ENCODE data around the gene UVRAG. TPM values are rescaled to one million over a fixed set of nuclear protein-coding genes. Genes with fewer than 3 reads are reported as not detected.

The UVRAG gene
- total and polyA plus RNA-seq, 2 of the 4 experiments (the other 2 are of a cell fraction) = 5.6 to 10.9 TPM

DNA sequence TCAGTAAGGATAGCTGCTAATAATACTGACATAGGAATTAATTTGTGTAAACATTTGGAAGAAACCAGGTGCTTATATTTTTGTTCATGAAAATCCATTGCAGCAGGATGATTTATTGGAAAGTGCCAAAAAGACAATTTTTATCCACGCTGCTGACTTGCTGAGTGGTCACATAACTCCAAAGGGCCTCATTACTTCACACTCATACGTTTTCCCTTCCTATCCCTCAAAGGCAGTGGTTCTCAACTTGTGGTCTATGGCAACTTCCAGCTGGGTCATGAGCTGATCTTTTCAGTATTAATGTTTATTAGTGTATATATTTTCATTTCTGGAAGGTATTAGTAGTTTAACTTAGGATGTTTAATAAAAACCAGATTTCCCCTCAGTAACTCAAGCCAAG lies 178.1 kb downstream of the UVRAG start:
- no peak overlapping the region for H3K56ac ChIP-seq (ENCODE audit: extremely low read depth, insufficient read depth, low read length)
- no peaks in the 10 kb centered on the region for H4K20me1 ChIP-seq (ENCODE audit: insufficient read depth, low read length)
- no peak overlapping the region for H3K14ac ChIP-seq (replicated peaks; ENCODE audit: low read depth, low read length)
- no peak overlapping the region for H2AK9ac ChIP-seq (replicated peaks; ENCODE audit: low read depth, low read length, poor library complexity)
- no peak overlapping the region for H3K18ac ChIP-seq (ENCODE audit: low read depth, low read length)
- no peak overlapping the region for H2BK20ac ChIP-seq (ENCODE audit: low read depth, low read length)
- no peak for DNase-seq
- no peak overlapping the region for H4K91ac ChIP-seq (ENCODE audit: insufficient read depth, low read depth, low read length)
- H3K4me2 ChIP-seq (ENCODE audit: low read depth, low read length) = no peak overlapping the region
- intact Hi-C loops (cut with micrococcal nuclease) = no loop called here
- no peak overlapping the region for H2BK5ac ChIP-seq (ENCODE audit: low read depth, low read length, poor library complexity, severe bottlenecking)
- no peaks in the 10 kb centered on the region for H3K9me3 ChIP-seq (ENCODE audit: control insufficient read depth, insufficient read depth, low read length)
- H3K9ac ChIP-seq (ENCODE audit: low read depth, low read length) = no peak overlapping the region
- dilution Hi-C loops (cut with HindIII; ENCODE audit: low sequenced_read_pairs, unreplicated experiment) = no loop called here
- ChIA-PET CTCF (interaction anchor here (0.6 kb wide), 1 partner anchor 43 kb away, joined by 3 read pairs; no protein-coding TSS in a partner anchor), POLR2A (ENCODE audit: unreplicated experiment) (no interaction called here)
- H3K4me3 ChIP-seq (ENCODE audit: insufficient read depth, low read depth, low read length) = no peak overlapping the region
- no peak overlapping the region for H2AFZ ChIP-seq (replicated peaks; ENCODE audit: low read length, poor library complexity)
- ATAC-seq (ENCODE audit: low read depth) = no peak
- no peak overlapping the region for H4K5ac ChIP-seq (ENCODE audit: low read depth, low read length)
- in situ Hi-C loops (cut with MboI; ENCODE audit: low sequenced_read_pairs) = no loop called here
- H3K27me3 ChIP-seq (ENCODE audit: control insufficient read depth, insufficient read depth, low read length) = no peaks in the 10 kb centered on the region
- no peak overlapping the region for H2BK120ac ChIP-seq (ENCODE audit: low read depth, low read length)
- H2BK15ac ChIP-seq (ENCODE audit: low read depth, low read length) = no peak overlapping the region
- peaks cover 0 to 2% of the 10 kb centered on the region in 2 experiments; a peak in 1 of 4 replicates for H3K79me1 ChIP-seq (ENCODE audit: low read depth in 1 of 2, low read length in 2 of 2)
- H4K8ac ChIP-seq (ENCODE audit: low read depth in 2 of 2, low read length in 2 of 2) = no peak overlapping the region
- TF ChIP-seq RFX5 (IDR thresholded peaks at IDR 0.05; ENCODE audit: low read depth, low read length) = no peak
- TF ChIP-seq, protein P1, sequence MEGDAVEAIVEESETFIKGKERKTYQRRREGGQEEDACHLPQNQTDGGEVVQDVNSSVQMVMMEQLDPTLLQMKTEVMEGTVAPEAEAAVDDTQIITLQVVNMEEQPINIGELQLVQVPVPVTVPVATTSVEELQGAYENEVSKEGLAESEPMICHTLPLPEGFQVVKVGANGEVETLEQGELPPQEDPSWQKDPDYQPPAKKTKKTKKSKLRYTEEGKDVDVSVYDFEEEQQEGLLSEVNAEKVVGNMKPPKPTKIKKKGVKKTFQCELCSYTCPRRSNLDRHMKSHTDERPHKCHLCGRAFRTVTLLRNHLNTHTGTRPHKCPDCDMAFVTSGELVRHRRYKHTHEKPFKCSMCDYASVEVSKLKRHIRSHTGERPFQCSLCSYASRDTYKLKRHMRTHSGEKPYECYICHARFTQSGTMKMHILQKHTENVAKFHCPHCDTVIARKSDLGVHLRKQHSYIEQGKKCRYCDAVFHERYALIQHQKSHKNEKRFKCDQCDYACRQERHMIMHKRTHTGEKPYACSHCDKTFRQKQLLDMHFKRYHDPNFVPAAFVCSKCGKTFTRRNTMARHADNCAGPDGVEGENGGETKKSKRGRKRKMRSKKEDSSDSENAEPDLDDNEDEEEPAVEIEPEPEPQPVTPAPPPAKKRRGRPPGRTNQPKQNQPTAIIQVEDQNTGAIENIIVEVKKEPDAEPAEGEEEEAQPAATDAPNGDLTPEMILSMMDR (conservative IDR thresholded peaks at IDR 0.05; ENCODE audit: low read depth, low read length) = no peak
- no peak for TF ChIP-seq MAFK (IDR thresholded peaks at IDR 0.05; ENCODE audit: low read depth, low read length)
- TF ChIP-seq POLR2A (IDR thresholded peaks at IDR 0.05; ENCODE audit: low read depth, low read length) = no peak
- no peak for TF ChIP-seq CEBPB (IDR thresholded peaks at IDR 0.05; ENCODE audit: low read depth, low read length)
- no peak for TF ChIP-seq SMC3 (IDR thresholded peaks at IDR 0.05; ENCODE audit: low read depth, low read length)
- no peak for TF ChIP-seq RCOR1 (IDR thresholded peaks at IDR 0.05; ENCODE audit: insufficient replicate concordance, low read length)
- no peak overlapping the region for H3K27ac ChIP-seq (ENCODE audit: insufficient read depth, low read length)
- H3K4me1 ChIP-seq (ENCODE audit: control insufficient read depth, insufficient read depth, low read length) = no peaks in the 10 kb centered on the region; the same call in 1 of the 2 replicates
- BruUV-seq (replicated peaks) = no TSS peak
- H3K4ac ChIP-seq (ENCODE audit: low read depth, low read length) = no peak overlapping the region
- H3K23ac ChIP-seq (ENCODE audit: low read depth, low read length) = no peak overlapping the region
- H3K9me1 ChIP-seq (ENCODE audit: insufficient read depth, low read length) = no peaks in the 10 kb centered on the region; the same call in 1 of the 2 replicates
- H2AK5ac ChIP-seq (ENCODE audit: low read depth, low read length) = no peak overlapping the region
- no CpG with 5 or more reads among the region's 2 CpGs for WGBS, 2 experiments (ENCODE audit: extremely low coverage in 2 of 2, insufficient read length in 1 of 2)
- no peaks in the 10 kb centered on the region for H3K36me3 ChIP-seq (ENCODE audit: control insufficient read depth, insufficient read depth, low read length)

Measured in IMR-90 (cell line).